GM20431 (cell line): ENCODE data around the gene GYS1.
"Not testable (repeated sequence)": the region's sequence is repeated elsewhere in the genome, so short reads cannot be mapped to it uniquely, and the experiment has no call there.

Source experiments
- in situ Hi-C: fragments of 300-500 bp; cut with MseI, MboI; formaldehyde crosslinking; loops from one replicate; pipeline ENCODE4 v1.15.0; 2020; ENCODE audit warnings: low sequenced_read_pairs; ENCODE audit not compliant: unreplicated experiment

Gene GYS1

DNA sequence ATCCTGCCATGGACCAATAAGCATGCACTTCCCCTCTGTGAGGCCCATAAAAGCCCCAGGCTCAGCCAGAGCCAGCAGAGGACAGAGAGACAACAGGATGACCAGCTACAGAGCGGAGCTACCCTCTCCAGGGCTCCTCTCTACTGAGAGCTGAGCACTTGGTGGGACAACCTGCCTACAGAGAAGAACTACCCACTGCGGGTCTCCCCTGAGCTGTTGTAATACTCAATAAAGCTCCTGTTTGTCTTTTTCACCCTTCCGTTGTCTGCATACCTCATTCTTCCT lies 45.9 kb downstream of the GYS1 start:
- in situ Hi-C loops = no loop called here

GRCh38 chr19:48946463-48947257 lies 46.4 kb downstream of the GYS1 start:
- in situ Hi-C loops = no loop called here

- in situ Hi-C loops = no loop called here
Measured at GRCh38 chr19:48945817-48946216, 47.3 kb downstream of the GYS1 start.

DNA sequence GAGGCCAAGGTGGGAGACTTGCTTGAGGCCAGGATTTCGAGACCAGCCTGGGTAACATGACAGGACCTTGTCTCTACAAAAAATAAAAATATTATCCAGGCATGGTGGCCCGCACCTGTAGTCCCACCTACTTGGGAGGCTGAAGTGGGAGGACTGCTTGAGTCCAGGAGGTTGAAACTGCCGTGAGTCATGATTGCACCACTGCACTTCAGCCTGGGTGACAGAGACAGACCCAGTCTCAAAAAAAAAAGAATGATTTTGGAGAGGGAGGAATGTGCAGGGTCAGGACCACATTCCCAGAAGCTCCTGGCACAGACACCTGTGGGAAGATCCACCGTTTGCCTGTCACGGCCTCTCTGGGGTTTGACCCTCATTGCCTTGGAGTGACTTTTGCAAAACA lies 47.7 kb downstream of the GYS1 start:
- in situ Hi-C loops = no loop called here

- in situ Hi-C loops = no loop called here
Measured at GRCh38 chr19:48943081-48943480, 50.0 kb downstream of the GYS1 start.

GRCh38 chr19:48940902-48941301 lies 52.2 kb downstream of the GYS1 start:
- in situ Hi-C loops = no loop called here

DNA sequence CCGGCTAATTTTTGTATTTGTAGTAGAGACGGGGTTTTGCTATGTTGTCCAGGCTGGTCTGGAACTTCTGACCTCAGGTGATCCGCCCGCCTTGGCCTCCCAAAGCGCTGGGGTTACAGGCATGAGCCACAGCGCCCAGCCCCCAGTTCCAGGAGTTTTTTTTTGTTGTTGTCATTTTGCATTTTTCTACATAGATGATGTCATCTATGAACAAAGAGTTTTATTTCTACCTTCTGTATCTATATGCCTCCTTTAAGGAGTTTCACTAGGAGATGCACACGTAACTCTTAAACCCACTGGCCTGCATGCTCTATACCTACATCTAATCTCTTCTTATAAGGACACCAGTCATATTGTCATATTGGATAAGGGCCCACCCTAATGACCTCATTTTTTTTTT lies 54.9 kb downstream of the GYS1 start:
- in situ Hi-C loops = no loop called here

- in situ Hi-C loops = no loop called here
Measured at GRCh38 chr19:48935864-48936263, 57.2 kb downstream of the GYS1 start.

DNA sequence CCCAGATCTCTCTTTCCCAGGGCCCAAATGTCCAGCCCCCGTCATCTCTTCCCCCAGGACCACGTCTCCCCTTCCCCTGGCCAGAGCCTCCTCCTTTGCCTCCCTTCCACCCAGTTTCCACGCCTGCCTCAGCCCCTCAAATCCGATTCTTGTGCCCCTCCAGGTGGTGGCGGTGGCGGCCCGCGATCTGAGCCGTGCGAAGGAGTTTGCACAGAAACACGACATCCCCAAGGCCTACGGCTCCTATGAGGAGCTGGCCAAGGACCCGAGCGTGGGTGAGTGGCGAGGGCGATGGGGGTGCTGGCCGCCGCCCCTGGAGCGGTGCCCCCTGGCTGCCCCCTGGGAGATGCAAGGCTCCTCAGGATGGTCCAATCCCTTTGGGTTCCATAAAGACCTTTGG lies 58.3 kb downstream of the GYS1 start:
- in situ Hi-C loops = no loop called here

- in situ Hi-C loops = no loop called here
Measured at GRCh38 chr19:48933382-48933932, 59.7 kb downstream of the GYS1 start, which contains the start of gene DHDH. TSS of gene DHDH (plus strand) at chr19:48933699. CDS start at chr19:48933722, 23 bp downstream.

- in situ Hi-C loops = no loop called here
Measured at GRCh38 chr19:48928164-48929025, 64.7 kb downstream of the GYS1 start.

GRCh38 chr19:48927692-48928091 lies 65.4 kb downstream of the GYS1 start:
- in situ Hi-C loops = not testable (repeated sequence)

DNA sequence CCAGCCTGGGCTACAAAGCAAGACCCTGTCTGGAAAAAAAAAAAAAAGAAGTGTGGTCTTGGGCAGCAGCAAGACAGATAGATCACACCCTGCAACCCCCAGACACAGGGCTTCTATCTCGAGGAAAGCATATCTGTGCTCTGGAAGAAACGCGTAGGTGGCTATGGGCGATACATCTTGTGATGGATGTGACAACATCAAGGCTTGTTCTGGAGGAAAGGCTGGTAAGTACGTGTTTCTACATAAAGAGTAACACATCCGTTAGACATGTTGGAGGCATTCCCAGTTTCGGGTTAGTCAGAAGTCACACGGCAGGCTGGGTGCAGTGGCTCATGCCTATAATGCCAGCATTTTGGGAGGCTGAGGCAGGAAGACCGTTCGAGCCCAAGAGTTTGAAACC lies 66.2 kb downstream of the GYS1 start:
- in situ Hi-C loops = no loop called here

GRCh38 chr19:48925890-48926289 lies 67.2 kb downstream of the GYS1 start:
- in situ Hi-C loops = not testable (repeated sequence)

DNA sequence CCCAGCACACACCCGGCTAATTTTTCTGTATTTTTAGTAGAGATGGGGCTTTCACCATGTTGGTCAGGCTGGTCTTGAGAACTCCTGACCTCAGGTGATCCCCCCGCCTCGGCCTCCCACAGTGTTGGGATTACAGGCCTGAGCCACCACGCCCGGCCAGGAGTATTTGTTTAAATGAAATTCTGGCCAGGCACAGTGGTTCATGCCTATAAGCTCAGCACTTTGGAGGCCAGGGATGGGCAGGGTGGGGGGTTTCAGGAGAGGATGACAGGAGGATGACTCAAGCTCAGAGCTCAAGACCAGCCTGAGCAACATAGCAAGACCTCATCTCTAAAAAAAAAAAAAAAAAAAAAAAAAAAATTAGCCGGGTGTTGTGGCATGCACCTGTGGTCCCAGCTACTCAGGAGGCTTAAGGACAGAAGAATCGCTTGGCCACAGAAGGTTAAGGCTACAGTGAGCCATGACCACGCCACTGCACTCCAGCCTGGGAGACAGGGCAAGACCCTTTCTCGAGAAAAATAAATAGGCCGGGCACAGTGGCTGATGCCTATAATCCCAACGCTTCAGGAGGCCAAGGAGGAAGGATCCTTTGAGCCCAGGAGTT lies 67.8 kb downstream of the GYS1 start:
- in situ Hi-C loops = no loop called here

DNA sequence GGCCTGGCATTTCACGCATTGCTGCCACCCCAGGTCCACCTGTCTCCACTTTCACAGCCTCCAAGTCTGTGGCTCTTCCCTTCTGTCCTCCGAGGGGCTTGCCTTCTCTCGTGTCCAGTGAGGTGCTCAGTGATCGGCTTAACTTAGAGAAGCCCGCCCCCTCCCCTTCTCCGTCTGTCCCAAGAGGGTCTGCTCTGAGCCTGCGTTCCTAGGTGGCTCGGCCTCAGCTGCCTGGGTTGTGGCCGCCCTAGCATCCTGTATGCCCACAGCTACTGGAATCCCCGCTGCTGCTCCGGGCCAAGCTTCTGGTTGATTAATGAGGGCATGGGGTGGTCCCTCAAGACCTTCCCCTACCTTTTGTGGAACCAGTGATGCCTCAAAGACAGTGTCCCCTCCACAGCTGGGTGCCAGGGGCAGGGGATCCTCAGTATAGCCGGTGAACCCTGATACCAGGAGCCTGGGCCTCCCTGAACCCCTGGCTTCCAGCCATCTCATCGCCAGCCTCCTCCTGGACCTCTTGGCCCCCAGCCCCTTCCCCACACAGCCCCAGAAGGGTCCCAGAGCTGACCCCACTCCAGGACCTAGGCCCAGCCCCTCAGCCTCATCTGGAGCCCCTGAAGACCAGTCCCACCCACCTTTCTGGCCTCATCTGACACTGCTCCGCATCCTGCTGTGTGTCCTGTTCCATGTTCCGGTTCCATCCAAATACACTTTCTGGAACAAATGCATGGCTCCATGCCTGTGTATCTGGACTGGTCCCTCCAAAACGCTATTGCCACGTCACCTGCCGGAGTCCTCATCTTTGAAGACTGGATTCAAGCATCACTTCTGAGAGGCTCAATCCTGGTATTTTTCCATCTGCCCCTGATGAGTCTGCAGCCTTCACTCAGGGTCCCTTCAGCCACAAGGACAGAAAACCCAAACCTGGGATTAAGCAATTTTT lies 70.3 kb downstream of the GYS1 start:
- in situ Hi-C loops = no loop called here

- in situ Hi-C loops = no loop called here
Measured at GRCh38 chr19:48921721-48922500, 71.2 kb downstream of the GYS1 start.

DNA sequence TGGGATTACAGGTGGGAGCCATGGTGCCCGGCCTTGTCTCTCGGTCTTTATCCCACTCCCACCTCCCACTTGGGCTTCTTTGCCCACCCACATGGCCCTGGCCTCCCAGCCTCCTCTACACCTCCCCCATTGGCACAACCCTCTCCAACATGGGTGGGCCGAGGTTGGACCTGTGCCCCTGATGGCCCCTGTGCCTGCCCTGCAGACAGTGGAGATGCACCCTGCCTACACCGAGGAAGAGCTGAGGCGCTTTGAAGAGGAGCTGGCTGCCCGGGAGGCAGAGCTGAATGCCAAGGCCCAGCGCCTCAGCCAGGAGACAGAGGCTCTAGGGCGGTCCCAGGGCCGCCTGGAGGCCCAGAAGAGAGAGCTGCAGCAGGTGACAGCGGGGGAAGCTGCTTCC lies 72.2 kb downstream of the GYS1 start:
- in situ Hi-C loops = no loop called here

- in situ Hi-C loops = not testable (repeated sequence)
Measured at GRCh38 chr19:48919271-48919670, 73.8 kb downstream of the GYS1 start.
